Osteocyte (in vitro differentiated cells): ENCODE measurements around the gene PTTG1IP. TPM values are rescaled to one million over a fixed set of nuclear protein-coding genes. Genes with fewer than 3 reads are reported as not detected.

ENCODE experiments used
- DNase-seq: peaks from one replicate; pipeline ENCODE4 v3.0.0; 2021; ENCODE audit warnings: mixed read lengths; ENCODE audit not compliant: unreplicated experiment; ENCODE audit errors: extremely low spot score
- H3K27ac Mint-ChIP-seq: one replicate; pipeline ENCODE4 v1.8.0; 2021; ENCODE audit warnings: mild to moderate bottlenecking, mixed read lengths; ENCODE audit not compliant: unreplicated experiment
- H3K27me3 Mint-ChIP-seq: one replicate; pipeline ENCODE4 v1.8.0; 2021; ENCODE audit warnings: mixed read lengths; ENCODE audit not compliant: unreplicated experiment
- H3K36me3 Mint-ChIP-seq: one replicate; pipeline ENCODE4 v1.8.0; 2021; ENCODE audit warnings: mixed read lengths; ENCODE audit not compliant: unreplicated experiment
- H3K4me1 Mint-ChIP-seq: one replicate; pipeline ENCODE4 v1.8.0; 2021; ENCODE audit warnings: mixed read lengths; ENCODE audit not compliant: unreplicated experiment
- H3K4me3 Mint-ChIP-seq: one replicate; pipeline ENCODE4 v1.8.0; 2021; ENCODE audit warnings: mild to moderate bottlenecking, moderate library complexity, mixed read lengths; ENCODE audit not compliant: unreplicated experiment
- H3K9me3 Mint-ChIP-seq: one replicate; pipeline ENCODE4 v1.8.0; 2021; ENCODE audit warnings: mixed read lengths; ENCODE audit not compliant: unreplicated experiment
- CTCF ChIP-seq: fragments of 200-600 bp; sonication (generic); IDR thresholded peaks from 2 replicates; pipeline ENCODE4 v1.5.0; 2021; ENCODE audit warnings: antibody characterized with exemption, mild to moderate bottlenecking, moderate library complexity
- total RNA-seq: library from RNA; stranded (reverse); gene quantifications from 2 replicates; pipeline ENCODE4 v1.2.1, GENCODE V29; 2021

The PTTG1IP gene
- total RNA-seq, 1 donor from 2014 or later, result 318 TPM

GRCh38 chr21:44899768-44900558 is 26.5 kb upstream of the PTTG1IP start:
- no peaks in the 10 kb centered on the region for H3K9me3 Mint-ChIP-seq
- no peak for DNase-seq
- H3K4me1 Mint-ChIP-seq, result no peaks in the 10 kb centered on the region
- peaks cover 9% of the 10 kb centered on the region for H3K27me3 Mint-ChIP-seq
- no peak overlapping the region for H3K4me3 Mint-ChIP-seq
- no peak overlapping the region for H3K27ac Mint-ChIP-seq
- no peak for TF ChIP-seq CTCF
- H3K36me3 Mint-ChIP-seq, result no peaks in the 10 kb centered on the region

GRCh38 chr21:44898851-44899767 is 25.6 kb upstream of the PTTG1IP start:
- Mint-ChIP-seq H3K27ac (no peak overlapping the region), H3K36me3 (no peaks in the 10 kb centered on the region), H3K4me1 (no peaks in the 10 kb centered on the region), H3K9me3 (no peaks in the 10 kb centered on the region), H3K27me3 (peaks cover 9% of the 10 kb centered on the region), H3K4me3 (no peak overlapping the region)
- no peak for TF ChIP-seq CTCF
- DNase-seq, result no peak

GRCh38 chr21:44898011-44898488 is 24.6 kb upstream of the PTTG1IP start:
- H3K27ac Mint-ChIP-seq, result no peak overlapping the region
- H3K4me1 Mint-ChIP-seq, result no peaks in the 10 kb centered on the region
- H3K4me3 Mint-ChIP-seq, result no peak overlapping the region
- H3K27me3 Mint-ChIP-seq, result peaks cover 13% of the 10 kb centered on the region
- H3K36me3 Mint-ChIP-seq, result no peaks in the 10 kb centered on the region
- H3K9me3 Mint-ChIP-seq, result no peaks in the 10 kb centered on the region
- DNase-seq, result no peak
- no peak for TF ChIP-seq CTCF

GRCh38 chr21:44897326-44898010 is 24.0 kb upstream of the PTTG1IP start:
- Mint-ChIP-seq H3K4me3 (no peak overlapping the region), H3K4me1 (no peaks in the 10 kb centered on the region), H3K36me3 (no peaks in the 10 kb centered on the region), H3K27ac (no peak overlapping the region), H3K9me3 (no peaks in the 10 kb centered on the region), H3K27me3 (peaks cover 13% of the 10 kb centered on the region)
- DNase-seq, result no peak
- TF ChIP-seq CTCF, result no peak
